Glutamatergic neuron (in vitro differentiated cells): ENCODE results near the gene B3GAT1. TPM values are rescaled to one million over a fixed set of nuclear protein-coding genes. Genes with fewer than 3 reads are reported as not detected.

ENCODE experiments used
- DNase-seq: peaks from one replicate; pipeline ENCODE4 v3.0.0; 2022
- H3K27ac Mint-ChIP-seq: one replicate; pipeline ENCODE4 v1.8.0; 2020; ENCODE audit warnings: mild to moderate bottlenecking, mixed read lengths, inconsistent platforms; ENCODE audit not compliant: unreplicated experiment
- H3K27me3 Mint-ChIP-seq: one replicate; pipeline ENCODE4 v1.8.0; 2020; ENCODE audit warnings: mild to moderate bottlenecking, moderate library complexity, mixed read lengths, inconsistent platforms; ENCODE audit not compliant: unreplicated experiment
- H3K36me3 Mint-ChIP-seq: one replicate; pipeline ENCODE4 v1.8.0; 2020; ENCODE audit warnings: mild to moderate bottlenecking, mixed read lengths, inconsistent platforms; ENCODE audit not compliant: unreplicated experiment
- H3K4me1 Mint-ChIP-seq: one replicate; pipeline ENCODE4 v1.8.0; 2020; ENCODE audit warnings: mild to moderate bottlenecking, low read depth, mixed read lengths, inconsistent platforms; ENCODE audit not compliant: unreplicated experiment
- H3K4me3 Mint-ChIP-seq: one replicate; pipeline ENCODE4 v1.8.0; 2020; ENCODE audit warnings: mild to moderate bottlenecking, mixed read lengths, inconsistent platforms; ENCODE audit not compliant: unreplicated experiment
- H3K9me3 Mint-ChIP-seq: one replicate; pipeline ENCODE4 v1.8.0; 2020; ENCODE audit warnings: mild to moderate bottlenecking, moderate library complexity, mixed read lengths, inconsistent platforms; ENCODE audit not compliant: unreplicated experiment
- total RNA-seq: library from RNA; stranded (reverse); fragmentation: NEBNext Ultra II Directional; extraction: Animal tissue kit (Norgen Biotek cat#: 25700); gene quantifications from one replicate; pipeline ENCODE4 v1.2.1, GENCODE V29; 2021; ENCODE audit not compliant: unreplicated experiment
- TF ChIP-seq, protein P1 (sequence below): fragments of 200-600 bp; sonication (generic); IDR thresholded peaks from one replicate; pipeline ENCODE4 v1.5.0; 2021; ENCODE audit not compliant: partially characterized antibody, unreplicated experiment

Gene B3GAT1
- total RNA-seq, 1 donor from 2014 or later = 240 TPM

DNA sequence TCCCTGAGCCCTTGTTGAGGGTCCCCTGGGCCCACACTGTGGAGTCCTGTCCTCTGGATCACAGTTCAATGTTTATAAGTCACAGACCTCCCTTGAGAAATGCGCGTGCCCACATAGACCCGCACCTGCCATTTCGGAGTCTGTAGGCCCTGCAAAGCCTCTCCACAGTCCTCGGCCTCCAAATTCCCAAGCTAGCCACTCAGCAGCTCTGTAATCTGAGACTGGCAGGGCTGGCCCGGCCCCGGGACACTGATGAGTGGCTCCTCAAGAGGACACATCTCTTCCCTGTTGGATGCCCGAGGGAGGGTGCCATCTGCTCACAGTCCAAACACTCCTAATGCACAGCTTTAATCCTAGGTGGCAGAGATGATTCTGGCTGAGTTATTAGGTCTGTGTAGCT, 39.1 kb downstream of the B3GAT1 start:
- peaks cover 35% of the 10 kb centered on the region for H3K9me3 Mint-ChIP-seq
- no peaks in the 10 kb centered on the region for H3K36me3 Mint-ChIP-seq
- TF ChIP-seq, protein P1, sequence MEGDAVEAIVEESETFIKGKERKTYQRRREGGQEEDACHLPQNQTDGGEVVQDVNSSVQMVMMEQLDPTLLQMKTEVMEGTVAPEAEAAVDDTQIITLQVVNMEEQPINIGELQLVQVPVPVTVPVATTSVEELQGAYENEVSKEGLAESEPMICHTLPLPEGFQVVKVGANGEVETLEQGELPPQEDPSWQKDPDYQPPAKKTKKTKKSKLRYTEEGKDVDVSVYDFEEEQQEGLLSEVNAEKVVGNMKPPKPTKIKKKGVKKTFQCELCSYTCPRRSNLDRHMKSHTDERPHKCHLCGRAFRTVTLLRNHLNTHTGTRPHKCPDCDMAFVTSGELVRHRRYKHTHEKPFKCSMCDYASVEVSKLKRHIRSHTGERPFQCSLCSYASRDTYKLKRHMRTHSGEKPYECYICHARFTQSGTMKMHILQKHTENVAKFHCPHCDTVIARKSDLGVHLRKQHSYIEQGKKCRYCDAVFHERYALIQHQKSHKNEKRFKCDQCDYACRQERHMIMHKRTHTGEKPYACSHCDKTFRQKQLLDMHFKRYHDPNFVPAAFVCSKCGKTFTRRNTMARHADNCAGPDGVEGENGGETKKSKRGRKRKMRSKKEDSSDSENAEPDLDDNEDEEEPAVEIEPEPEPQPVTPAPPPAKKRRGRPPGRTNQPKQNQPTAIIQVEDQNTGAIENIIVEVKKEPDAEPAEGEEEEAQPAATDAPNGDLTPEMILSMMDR = no peak
- H3K27me3 Mint-ChIP-seq = peaks cover 22% of the 10 kb centered on the region
- DNase-seq = peak; percentile 52
- peaks cover 8% of the 10 kb centered on the region for H3K4me1 Mint-ChIP-seq
- peak overlapping the region; percentile 32 for H3K4me3 Mint-ChIP-seq
- peak overlapping the region; percentile 62 for H3K27ac Mint-ChIP-seq

DNA sequence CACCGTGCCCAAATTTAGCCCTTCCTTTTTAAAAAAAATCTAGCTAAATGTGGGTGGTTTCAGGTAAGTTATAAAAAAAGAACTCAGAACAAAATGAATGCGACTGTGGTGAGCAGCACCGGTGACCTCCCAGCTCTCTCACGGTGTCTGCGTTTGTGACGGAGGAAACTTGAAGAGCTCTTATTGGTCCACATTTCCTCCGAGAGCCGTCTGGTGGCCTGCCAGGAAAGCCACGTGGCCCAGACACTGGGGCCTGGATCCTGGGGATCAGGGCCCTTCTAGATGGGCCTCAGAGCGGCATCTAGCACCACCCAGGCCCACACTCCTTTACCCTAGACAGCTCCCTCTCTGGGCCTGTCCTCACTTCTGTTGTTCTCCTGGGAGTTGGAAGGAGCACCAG, 39.5 kb downstream of the B3GAT1 start:
- peak; percentile 7 for DNase-seq
- Mint-ChIP-seq H3K27ac (peak overlapping the region; percentile 62), H3K9me3 (peaks cover 33% of the 10 kb centered on the region), H3K4me3 (no peak overlapping the region), H3K36me3 (no peaks in the 10 kb centered on the region), H3K27me3 (peaks cover 22% of the 10 kb centered on the region), H3K4me1 (peaks cover 8% of the 10 kb centered on the region)
- TF ChIP-seq, protein P1 = no peak

DNA sequence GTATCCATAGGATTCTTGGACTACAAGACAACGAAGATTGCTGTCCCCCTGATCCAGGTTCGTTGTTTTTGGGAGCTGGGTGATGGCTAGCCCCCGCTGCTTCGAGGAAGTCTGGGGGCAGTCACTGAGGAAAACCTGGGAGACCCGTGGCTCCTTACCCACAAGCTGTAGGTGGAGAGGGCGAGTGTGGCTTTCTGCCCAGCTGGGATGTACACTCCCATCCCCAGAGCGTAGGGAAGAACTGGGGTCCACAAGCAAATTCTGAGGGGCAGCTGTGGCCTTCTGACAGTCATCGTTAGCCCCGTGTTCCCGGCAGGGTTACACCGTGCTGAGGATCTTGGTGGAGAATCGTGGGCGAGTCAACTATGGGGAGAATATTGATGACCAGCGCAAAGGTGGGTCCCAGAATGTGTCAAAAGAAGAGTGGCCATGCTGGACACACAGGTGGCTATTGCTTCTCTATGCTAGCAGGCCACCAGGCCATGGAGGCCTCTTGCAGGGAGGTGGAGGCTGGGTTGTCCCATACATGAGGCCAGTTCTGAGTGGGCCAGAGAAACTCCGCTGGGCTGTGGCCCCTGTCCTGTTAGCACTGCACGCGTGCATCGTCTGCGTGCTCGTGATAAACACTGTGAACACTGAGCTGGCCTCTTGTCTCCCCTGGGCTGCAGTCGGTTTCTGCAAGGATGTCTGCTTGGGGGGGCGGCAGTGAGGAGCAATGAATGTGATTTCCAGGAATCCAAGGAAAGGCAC, 40.4 kb downstream of the B3GAT1 start:
- peak; percentile 5 for DNase-seq
- Mint-ChIP-seq H3K4me3 (no peak overlapping the region), H3K27ac (no peak overlapping the region), H3K27me3 (peaks cover 19% of the 10 kb centered on the region), H3K36me3 (no peaks in the 10 kb centered on the region), H3K9me3 (peaks cover 32% of the 10 kb centered on the region), H3K4me1 (peaks cover 12% of the 10 kb centered on the region)
- TF ChIP-seq, protein P1 = no peak

DNA sequence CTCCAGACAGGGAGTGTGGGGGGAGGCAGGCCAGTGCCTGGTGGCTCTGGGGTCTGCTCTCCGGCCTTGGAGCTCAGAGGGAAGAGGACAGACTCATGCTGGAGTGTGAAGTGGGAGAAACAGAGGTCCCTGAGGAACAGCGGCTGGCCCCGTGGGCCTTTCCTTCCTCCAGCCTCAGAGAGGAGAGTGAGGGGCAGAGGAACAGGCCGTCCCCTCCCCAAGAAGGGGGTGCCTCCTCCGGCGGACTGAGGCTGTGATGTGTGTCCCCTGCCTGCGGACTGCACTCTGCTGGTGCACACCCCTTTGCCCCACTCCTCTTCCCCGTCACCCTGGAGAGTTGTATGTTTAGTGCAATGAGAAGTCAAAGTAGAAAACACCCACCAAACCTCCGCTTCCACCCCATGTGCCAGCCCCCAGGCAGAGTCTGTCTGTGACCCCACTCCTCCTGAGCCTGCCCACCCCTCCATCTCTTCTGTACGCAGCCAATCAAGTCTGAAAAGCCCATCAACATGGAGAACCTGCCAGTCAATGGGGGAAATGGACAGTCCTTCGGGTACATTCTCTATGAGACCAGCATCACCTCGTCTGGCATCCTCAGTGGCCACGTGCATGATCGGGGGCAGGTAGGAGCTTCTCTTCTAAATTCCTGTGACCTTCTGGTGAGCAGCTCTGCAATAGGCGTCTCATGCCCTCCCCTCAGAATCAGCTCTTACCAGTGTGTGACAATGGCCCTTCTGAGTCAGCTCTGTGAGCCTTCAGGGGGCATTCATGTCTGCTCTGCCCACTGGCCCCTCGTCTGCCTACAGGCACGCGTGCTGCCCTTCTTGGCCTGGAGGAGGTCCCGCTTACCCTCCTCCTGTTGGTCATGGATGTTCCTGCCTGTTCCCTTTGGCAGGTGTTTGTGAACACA, 41.3 kb downstream of the B3GAT1 start:
- Mint-ChIP-seq H3K4me3 (no peak overlapping the region), H3K4me1 (peaks cover 12% of the 10 kb centered on the region), H3K36me3 (no peaks in the 10 kb centered on the region), H3K9me3 (peaks cover 32% of the 10 kb centered on the region), H3K27ac (no peak overlapping the region), H3K27me3 (peaks cover 19% of the 10 kb centered on the region)
- TF ChIP-seq, protein P1 = no peak
- peak; percentile 14 for DNase-seq
